ENCODE measurements around the gene ASF1B. TPM values are rescaled to one million over a fixed set of nuclear protein-coding genes. Genes with fewer than 3 reads are reported as not detected.

ASF1B gene
- total RNA-seq, 6 donors from 2014 or later: 1.2 to 4.9 (median 3.0) TPM

DNA sequence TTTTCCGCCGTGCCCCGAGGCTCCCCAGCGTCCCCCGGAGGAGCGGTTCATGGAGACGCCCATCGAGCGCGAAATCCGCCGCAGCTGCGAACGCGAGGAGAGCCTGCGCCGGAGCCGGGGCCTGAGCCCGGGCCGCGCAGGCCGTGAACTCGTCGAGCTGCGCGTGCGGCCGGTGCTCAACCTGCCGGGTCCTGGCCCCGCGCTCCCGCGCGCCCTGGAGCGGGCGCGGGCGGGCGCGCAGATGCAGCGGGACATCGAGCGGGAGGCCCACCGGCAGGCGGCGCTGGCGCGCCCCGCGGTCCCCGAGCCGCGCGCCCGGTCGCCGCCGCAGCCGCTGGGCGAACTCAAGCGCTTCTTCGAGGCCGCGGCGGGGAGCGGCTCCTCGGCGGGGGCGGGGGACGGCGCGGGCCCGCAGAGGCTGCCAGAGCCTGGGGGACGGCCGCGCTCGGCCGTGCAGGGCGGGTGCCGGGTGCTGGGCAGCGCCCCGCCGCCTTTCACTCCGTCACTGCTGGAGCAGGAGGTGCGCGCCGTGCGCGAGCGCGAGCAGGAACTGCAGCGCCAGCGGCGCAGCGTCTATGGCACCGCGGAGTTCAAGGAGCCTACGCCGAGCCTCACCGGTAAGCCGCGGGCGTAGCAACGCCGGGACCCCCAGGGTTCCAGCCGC is 63.0 kb downstream of the ASF1B start:
- ATAC-seq (ENCODE audit: low FRiP score in 2 of 2): peak; percentile 54 to 72
- TF ChIP-seq POLR2AphosphoS5 (IDR thresholded peaks at IDR 0.05) (peak in 1 of 2 donors; percentile 17), POLR2A (IDR thresholded peaks at IDR 0.05) (peak in 3 of 4 donors; percentile 39 to 69 (median 40)), EP300 (IDR thresholded peaks at IDR 0.05) (no peak)
- TF ChIP-seq, protein P1, sequence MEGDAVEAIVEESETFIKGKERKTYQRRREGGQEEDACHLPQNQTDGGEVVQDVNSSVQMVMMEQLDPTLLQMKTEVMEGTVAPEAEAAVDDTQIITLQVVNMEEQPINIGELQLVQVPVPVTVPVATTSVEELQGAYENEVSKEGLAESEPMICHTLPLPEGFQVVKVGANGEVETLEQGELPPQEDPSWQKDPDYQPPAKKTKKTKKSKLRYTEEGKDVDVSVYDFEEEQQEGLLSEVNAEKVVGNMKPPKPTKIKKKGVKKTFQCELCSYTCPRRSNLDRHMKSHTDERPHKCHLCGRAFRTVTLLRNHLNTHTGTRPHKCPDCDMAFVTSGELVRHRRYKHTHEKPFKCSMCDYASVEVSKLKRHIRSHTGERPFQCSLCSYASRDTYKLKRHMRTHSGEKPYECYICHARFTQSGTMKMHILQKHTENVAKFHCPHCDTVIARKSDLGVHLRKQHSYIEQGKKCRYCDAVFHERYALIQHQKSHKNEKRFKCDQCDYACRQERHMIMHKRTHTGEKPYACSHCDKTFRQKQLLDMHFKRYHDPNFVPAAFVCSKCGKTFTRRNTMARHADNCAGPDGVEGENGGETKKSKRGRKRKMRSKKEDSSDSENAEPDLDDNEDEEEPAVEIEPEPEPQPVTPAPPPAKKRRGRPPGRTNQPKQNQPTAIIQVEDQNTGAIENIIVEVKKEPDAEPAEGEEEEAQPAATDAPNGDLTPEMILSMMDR (IDR thresholded peaks at IDR 0.05): peak; percentile 84 to 99 (median 98)
- WGBS, 2 donors: 0% methylated on average over 5 of the region's 106 CpGs; no CpG with 5 or more reads in 1 of the 2 donors
- H3K27me3 ChIP-seq: no peaks in the 10 kb centered on the region
- peak overlapping the region; percentile 81 to 95 (median 86) for H3K27ac ChIP-seq
- H3K9me3 ChIP-seq: no peaks in the 10 kb centered on the region
- DNase-seq: peak; percentile 70 to 97
- no peaks in the 10 kb centered on the region for H3K36me3 ChIP-seq
- peak overlapping the region; percentile 56 to 68 (median 65) for H3K4me3 ChIP-seq
- H3K4me1 ChIP-seq: peaks cover 23 to 46% (median 39%) of the 10 kb centered on the region in 4 donors

- TF ChIP-seq, protein P1 (IDR thresholded peaks at IDR 0.05): no peak
- TF ChIP-seq POLR2AphosphoS5 (IDR thresholded peaks at IDR 0.05) (peak in 1 of 2 donors; percentile 32), POLR2A (IDR thresholded peaks at IDR 0.05) (peak in 1 of 4 donors; percentile 59)
- WGBS, 2 donors: 2 to 4% methylated on average over 16 to 36 of the region's 51 CpGs
- H3K4me1 ChIP-seq: peaks cover 23 to 46% (median 37%) of the 10 kb centered on the region in 4 donors
- DNase-seq (peak; percentile 89 to 95), ATAC-seq (ENCODE audit: low FRiP score in 2 of 2) (peak; percentile 22 to 82)
- peak within 1 kb of the TSS; percentile 81 to 95 (median 86) for H3K27ac ChIP-seq
- no peaks in the 10 kb centered on the region for H3K36me3 ChIP-seq
- no peaks in the 10 kb centered on the region for H3K27me3 ChIP-seq
- no peaks in the 10 kb centered on the region for H3K9me3 ChIP-seq
- peak within 1 kb of the TSS; percentile 56 to 68 (median 65) for H3K4me3 ChIP-seq
These were observed 63.7 kb downstream of the ASF1B start, which contains the start of gene MISP3 for GRCh38 chr19:14072535-14073260. TSS of gene MISP3 (plus strand) at chr19:14072786. CDS start at chr19:14073310, 524 bp downstream.

GRCh38 chr19:14070268-14071050 is 65.9 kb downstream of the ASF1B start:
- Histone ChIP-seq H3K4me1 (peaks cover 19 to 40% (median 34%) of the 10 kb centered on the region in 4 donors), H3K36me3 (no peaks in the 10 kb centered on the region), H3K9me3 (no peaks in the 10 kb centered on the region), H3K27ac (no peak overlapping the region), H3K4me3 (no peak overlapping the region), H3K27me3 (no peaks in the 10 kb centered on the region)
- ATAC-seq (ENCODE audit: low FRiP score in 2 of 2) (no peak), DNase-seq (peak in 1 of 2 donors; percentile 77)
- 94 to 95% methylated on average over 42 to 43 of the region's 43 CpGs for WGBS, 2 donors
- no peak for TF ChIP-seq EP300 (IDR thresholded peaks at IDR 0.05)
- TF ChIP-seq, protein P1 (IDR thresholded peaks at IDR 0.05): no peak
- TF ChIP-seq POLR2AphosphoS5 (IDR thresholded peaks at IDR 0.05): no peak
- TF ChIP-seq POLR2A (IDR thresholded peaks at IDR 0.05): no peak

Other genes with a start within 250 kb of the ASF1B start
- gene BRME1, start 230.5 kb downstream of the ASF1B start, total RNA-seq: 1 to 10 TPM in 5 of 6 donors, under 1 TPM in 1; 0.46 to 4.4 (median 2.1) TPM
- 10 to 100 TPM; 30.4 to 95.3 (median 35.3) TPM for gene CC2D1A, start 230.4 kb downstream of the ASF1B start, total RNA-seq
- 1 to 10 TPM; 1.5 to 4.3 (median 2.5) TPM for gene PODNL1, start 198.2 kb downstream of the ASF1B start, total RNA-seq
- 10 to 100 TPM; 20.5 to 51.3 (median 39.0) TPM for gene DCAF15, start 184.1 kb downstream of the ASF1B start, total RNA-seq
- gene RFX1, start 130.3 kb downstream of the ASF1B start, total RNA-seq: 10 to 100 TPM in 5 of 6 donors, 1 to 10 TPM in 1; 6.0 to 22.3 (median 15.5) TPM
- under 1 TPM in 1 of 6 donors, not detected in 5; 0.43 TPM for gene RLN3, start 108.4 kb downstream of the ASF1B start, total RNA-seq
- gene IL27RA, start 104.8 kb downstream of the ASF1B start, total RNA-seq: 10 to 100 TPM in 5 of 6 donors, 1 to 10 TPM in 1; 9.3 to 24.4 (median 14.6) TPM
- 100 to 1,000 TPM in 1 of 6 donors, 10 to 100 TPM in 2, 1 to 10 TPM in 2, under 1 TPM in 1; 0.15 to 123 (median 11.0) TPM for gene PALM3, start 74.5 kb downstream of the ASF1B start, total RNA-seq
- gene MISP3, start 63.8 kb downstream of the ASF1B start, total RNA-seq: 10 to 100 TPM in 3 of 6 donors, 1 to 10 TPM in 3; 7.9 to 31.2 (median 12.3) TPM
- gene C19orf67, start 50.8 kb downstream of the ASF1B start, total RNA-seq: under 1 TPM in 1 of 6 donors, not detected in 5; 0.40 TPM
- gene SAMD1, start 45.8 kb downstream of the ASF1B start, total RNA-seq: 10 to 100 TPM; 17.8 to 62.8 (median 37.0) TPM
- 100 to 1,000 TPM in 1 of 6 donors, 10 to 100 TPM in 5; 24.1 to 107 (median 51.7) TPM for gene PRKACA, start 18.8 kb downstream of the ASF1B start, total RNA-seq
- 10 to 100 TPM; 23.5 to 33.2 (median 27.4) TPM for gene ADGRL1, start 69.6 kb upstream of the ASF1B start, total RNA-seq
- gene ADGRE5, start 244.9 kb upstream of the ASF1B start, total RNA-seq: 100 to 1,000 TPM; 123 to 259 (median 227) TPM

Measured in upper lobe of left lung (tissue), 6 donors.